Coronary artery (tissue), 2 donors: ENCODE data around the gene DLG2.

Source experiments
- DNase-seq: peaks from one replicate; pipeline ENCODE4 v3.0.0-alpha.2; 2017; ENCODE audit warnings: low spot score
- H3K27ac ChIP-seq, 2 donors: fragments of 200-600 bp; sonication (generic); one replicate each; pipeline ENCODE4 v1.5.1; 2016 to 2019
- H3K4me3 ChIP-seq: fragments of 200-600 bp; sonication (generic); 2 replicates; pipeline ENCODE4 v1.5.1; 2016; ENCODE audit warnings: mild to moderate bottlenecking, moderate library complexity
- TF ChIP-seq, protein P1 (sequence below): fragments of 200-600 bp; sonication (generic); IDR thresholded peaks from one replicate; pipeline ENCODE4 v1.5.1; 2019; ENCODE audit warnings: antibody characterized with exemption

Gene DLG2

DNA sequence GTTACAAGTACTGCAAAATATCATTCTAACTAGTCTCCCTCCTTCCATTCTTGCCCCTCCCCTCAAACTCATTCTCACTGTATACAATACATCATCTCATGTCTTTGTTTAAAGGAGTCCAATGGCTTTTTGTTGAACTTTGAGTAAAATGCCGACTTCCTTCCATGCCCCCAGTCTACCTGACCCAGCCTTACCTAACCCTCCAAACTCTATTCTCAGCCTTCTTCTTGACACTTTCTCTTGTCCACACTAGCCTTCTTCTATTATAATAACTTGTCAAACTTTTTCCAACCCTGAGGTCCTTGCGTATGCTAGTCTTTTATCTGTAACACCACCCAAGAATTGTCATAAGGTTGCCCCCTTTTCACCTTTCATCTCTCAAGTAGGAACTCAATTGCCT, 1329.6 kb downstream of the DLG2 start:
- DNase-seq, result no peak
- no peak overlapping the region for H3K27ac ChIP-seq
- no peak overlapping the region for H3K4me3 ChIP-seq
- TF ChIP-seq, protein P1, sequence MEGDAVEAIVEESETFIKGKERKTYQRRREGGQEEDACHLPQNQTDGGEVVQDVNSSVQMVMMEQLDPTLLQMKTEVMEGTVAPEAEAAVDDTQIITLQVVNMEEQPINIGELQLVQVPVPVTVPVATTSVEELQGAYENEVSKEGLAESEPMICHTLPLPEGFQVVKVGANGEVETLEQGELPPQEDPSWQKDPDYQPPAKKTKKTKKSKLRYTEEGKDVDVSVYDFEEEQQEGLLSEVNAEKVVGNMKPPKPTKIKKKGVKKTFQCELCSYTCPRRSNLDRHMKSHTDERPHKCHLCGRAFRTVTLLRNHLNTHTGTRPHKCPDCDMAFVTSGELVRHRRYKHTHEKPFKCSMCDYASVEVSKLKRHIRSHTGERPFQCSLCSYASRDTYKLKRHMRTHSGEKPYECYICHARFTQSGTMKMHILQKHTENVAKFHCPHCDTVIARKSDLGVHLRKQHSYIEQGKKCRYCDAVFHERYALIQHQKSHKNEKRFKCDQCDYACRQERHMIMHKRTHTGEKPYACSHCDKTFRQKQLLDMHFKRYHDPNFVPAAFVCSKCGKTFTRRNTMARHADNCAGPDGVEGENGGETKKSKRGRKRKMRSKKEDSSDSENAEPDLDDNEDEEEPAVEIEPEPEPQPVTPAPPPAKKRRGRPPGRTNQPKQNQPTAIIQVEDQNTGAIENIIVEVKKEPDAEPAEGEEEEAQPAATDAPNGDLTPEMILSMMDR, result no peak

DNA sequence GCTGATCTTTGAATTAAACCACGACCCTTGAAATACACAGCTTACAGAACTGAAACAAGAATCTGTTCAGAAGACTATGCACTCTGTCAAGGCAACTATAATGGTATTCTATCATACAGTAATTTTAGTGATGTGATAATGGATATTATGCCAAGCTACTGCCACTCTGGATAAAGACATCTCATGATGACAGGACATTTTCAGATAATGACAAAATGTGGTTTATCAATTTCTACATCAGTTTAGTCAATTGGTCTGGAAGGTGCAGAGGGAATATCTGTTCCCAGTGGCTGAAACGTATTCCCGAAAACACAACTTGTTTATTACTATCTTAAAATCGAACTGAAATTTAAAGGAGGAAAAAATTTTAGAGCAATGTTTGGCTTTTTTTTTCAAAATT, 1331.3 kb downstream of the DLG2 start:
- no peak overlapping the region for H3K4me3 ChIP-seq
- H3K27ac ChIP-seq, result no peak overlapping the region
- TF ChIP-seq, protein P1, result no peak
- no peak for DNase-seq

DNA sequence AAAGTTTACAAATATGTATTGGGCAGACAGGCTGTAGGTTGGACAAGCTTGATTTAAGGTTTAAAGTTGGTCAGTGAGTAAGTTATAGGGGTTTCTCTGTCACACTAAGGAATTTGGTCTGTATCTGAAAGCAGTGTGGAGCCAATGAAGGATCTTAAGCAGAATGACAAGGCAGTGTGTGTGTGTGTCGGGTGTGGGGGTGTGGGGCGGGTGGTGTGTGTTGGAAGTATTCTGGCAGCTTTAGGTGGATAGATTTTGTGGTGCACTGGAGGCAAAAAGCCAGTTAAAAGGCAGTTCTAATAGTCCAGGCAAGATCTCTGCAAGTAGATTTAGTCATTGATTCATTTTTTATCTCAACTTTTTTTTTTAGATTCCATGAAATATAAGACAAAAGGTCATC, 1334.2 kb downstream of the DLG2 start:
- no peak for DNase-seq
- TF ChIP-seq, protein P1, result no peak
- Histone ChIP-seq H3K4me3 (no peak overlapping the region), H3K27ac (no peak overlapping the region)

DNA sequence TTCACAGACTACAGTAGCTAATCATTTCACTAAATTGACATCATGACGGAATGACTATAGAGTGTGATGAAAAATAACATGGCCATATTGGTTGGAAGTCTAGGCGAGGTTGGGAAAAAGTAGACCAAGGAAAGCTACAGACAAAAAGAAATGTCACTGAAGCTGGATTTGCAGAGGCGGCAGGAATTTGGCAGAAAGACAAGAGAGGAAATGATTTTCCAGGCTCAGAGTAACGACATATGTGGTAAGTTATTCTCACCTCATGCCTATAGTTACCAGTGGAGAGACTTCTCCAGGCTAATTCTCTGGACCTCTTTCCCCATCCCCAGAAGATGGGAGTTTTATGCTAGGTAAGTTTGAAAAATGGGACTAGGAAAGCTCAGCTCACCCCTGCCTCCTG, 1335.1 kb downstream of the DLG2 start:
- Histone ChIP-seq H3K27ac (no peak overlapping the region), H3K4me3 (no peak overlapping the region)
- no peak for DNase-seq
- TF ChIP-seq, protein P1, result no peak

DNA sequence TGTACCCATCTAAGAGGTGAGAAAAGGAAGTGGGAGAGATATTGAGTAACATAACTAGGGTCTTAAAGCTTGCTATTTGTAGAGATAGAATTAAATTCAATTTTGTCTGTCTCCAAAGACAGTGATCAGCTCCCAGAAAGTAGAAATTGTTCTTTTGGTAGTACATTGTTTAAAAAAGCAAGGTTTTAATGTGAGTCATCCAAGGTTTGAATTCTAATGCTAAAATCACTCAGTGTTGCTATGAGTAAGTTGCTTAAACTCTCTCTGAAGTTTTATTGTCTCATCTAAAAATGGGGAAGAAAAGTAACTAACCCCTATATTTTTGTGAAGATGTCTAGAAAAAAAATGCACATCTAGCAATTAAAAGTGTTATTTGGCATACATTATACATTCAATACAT, 1336.5 kb downstream of the DLG2 start:
- DNase-seq, result no peak
- H3K27ac ChIP-seq, result no peak overlapping the region

DNA sequence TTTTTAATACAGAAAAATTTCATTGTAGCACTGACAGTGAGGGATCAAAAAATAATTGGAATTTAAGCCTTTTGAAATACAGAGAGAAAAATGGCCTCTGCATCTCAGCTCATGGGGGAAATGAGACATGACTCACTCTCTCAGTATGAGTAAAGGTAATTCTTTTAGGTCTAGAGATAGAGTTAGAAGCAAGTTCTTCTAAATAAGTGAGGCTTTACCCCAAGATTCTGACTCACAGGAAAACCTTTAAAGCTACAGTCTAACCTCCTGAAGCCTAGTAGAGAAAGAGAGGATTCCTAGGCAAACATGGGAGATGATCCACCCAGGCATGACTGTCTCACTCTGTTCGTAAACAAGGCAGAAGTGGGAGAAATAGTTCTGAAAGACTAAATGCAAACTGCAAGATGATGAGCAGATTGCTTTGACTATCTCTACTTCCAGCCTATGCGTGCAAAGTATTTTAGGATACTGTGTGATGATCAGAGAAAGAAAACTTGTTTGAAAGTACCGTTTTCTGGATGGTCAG, 1337.7 kb downstream of the DLG2 start:
- no peak for DNase-seq
- TF ChIP-seq, protein P1, result no peak
- no peak overlapping the region for H3K27ac ChIP-seq
- no peak overlapping the region for H3K4me3 ChIP-seq

More for the DNA sequence above, 1336.5 kb downstream of the DLG2 start:
- H3K4me3 ChIP-seq, result no peak overlapping the region
- TF ChIP-seq, protein P1, result no peak

DNA sequence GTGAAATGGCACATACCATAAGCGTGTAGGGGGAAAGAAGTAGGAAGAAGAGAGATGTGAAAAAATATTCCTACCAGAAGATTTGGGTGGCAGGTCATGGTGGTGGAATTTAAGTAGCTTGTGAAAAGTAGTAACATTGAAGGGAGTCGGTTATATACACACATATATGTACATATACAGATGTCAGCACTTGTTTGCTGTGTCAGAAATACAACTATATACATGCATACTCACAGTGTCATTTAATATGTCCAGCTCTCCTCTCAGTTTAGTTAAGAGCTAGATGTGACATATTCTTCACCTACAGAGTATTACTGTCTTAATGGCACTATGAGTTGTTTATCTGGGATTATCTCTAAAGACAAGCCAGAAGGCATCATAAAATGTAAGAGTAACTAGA, 1353.6 kb downstream of the DLG2 start:
- H3K4me3 ChIP-seq, result no peak overlapping the region
- no peak for DNase-seq
- H3K27ac ChIP-seq, result no peak overlapping the region
- TF ChIP-seq, protein P1, result no peak
